GM19455 (cell line): ENCODE data around the gene HBM.
"Not testable (repeated sequence)": the region's sequence is repeated elsewhere in the genome, so short reads cannot be mapped to it uniquely, and the experiment has no call there.

Experiments
- ATAC-seq: cut with Tn5 transposase; IDR thresholded peaks from one replicate; pipeline ENCODE4 v1.9.1; 2021; ENCODE audit not compliant: unreplicated experiment

Gene HBM

DNA sequence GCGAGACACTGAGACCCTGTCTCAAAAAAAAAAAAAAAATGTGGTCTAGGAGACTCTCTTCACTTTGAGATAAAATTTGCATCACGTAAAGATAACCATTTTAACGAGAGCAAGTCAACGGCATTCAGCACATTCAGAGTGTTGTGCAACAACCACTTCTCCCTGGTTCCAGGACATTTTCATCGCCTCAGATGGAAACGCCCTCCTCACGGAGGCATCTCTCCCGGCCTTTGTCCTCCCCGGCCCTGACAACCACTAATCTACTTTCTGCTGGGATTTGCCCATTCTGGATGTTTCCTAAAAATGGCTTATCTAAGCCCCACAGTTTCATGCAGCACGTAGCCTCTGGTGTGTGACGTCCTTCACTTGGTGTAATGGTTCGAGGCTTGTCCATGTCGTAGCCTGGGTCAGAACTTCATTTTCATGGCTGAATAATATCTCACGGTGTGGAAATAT is 21.0 kb upstream of the HBM start:
- no peak for ATAC-seq

DNA sequence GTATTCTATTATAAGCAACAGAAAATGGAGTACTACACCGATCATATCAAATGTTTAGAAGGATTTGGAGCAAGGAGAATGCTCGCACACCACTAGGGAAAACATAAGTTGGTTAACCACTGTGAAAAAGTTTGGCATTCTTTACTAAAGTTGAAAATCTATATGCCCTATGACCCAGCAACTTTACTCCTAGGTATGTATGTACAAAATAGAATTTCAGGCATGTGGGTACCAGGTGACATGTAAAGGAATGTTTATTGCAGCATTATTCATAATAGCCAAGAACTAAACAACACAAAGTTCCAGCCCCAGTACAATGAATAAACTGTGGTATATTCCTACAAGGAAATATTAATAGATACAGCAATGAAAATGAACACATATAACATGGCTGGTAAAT is 19.1 kb upstream of the HBM start:
- no peak for ATAC-seq

DNA sequence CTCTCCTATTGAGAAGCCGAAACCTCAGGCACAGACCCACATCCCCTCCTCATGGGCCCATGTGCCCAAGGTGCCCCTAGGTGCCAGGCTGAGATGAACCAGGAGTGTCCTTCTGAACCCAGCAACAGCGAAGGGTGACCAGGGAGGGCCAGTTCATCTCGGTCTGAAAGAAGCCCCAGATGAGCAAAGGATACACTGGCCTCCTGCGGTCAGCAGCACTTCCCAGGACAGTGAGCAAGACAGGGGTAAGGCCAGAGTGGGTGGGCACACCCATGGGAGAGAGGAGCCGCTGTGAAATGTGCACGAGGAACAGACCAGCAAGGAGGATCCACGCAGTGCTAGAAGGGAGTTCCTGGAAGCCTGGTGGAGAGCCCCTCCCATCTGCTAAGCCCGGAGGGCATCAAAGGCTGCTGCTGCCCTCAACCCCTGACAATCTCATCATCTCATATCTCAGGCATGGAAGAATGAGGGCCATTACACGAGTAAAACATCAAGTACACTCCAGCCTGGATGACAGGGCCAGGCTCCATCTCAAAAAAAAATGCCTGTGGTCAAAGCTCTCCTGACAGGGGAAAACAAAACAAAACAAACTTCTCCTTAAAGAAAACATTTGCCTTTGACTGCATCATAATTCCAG is 16.6 kb upstream of the HBM start:
- no peak for ATAC-seq

DNA sequence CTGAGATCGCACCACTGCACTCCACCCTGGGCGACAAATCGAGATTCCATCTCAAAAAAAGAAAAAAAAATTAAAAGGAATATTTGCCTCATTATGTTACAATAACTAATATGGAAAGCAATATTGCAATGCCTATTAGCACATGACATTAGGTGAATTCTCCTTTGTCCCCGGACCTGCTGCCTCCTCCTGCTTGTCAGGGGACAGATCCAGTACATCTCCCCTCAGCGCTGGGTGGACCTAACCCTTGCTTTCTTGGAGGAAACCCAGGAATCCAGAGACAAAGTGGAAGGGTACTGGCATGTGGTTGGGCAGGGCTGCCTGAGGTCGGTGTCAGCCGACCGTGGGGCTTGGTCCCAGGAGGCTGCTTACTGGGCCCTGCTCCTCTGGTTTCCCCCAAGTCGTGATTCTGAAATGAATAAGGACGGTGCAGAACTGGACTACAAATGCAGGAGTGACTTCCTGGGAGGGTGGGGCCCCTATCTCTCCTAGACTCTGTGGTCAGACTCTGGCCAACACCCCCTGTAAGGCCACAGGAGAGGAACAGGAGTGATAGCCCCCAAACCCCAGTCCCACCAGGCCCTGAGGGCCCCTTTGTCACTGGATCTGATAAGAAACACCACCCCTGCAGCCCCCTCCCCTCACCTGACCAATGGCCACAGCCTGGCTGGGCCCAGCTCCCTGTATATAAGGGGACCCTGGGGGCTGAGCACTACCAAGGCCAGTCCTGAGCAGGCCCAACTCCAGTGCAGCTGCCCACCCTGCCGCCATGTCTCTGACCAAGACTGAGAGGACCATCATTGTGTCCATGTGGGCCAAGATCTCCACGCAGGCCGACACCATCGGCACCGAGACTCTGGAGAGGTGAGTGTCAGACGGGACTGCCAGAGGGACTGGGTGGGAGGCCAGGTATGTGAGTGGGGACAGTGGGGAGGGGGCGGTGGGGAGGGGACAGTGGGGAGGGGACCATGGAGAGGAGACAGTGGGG is 13.3 kb upstream of the HBM start, which contains the start of gene HBZ:
TSS of gene HBZ (plus strand) at position 504 of the 988 bp plus-strand sequence. CDS start at position 770, 266 bp downstream.
- no peak for ATAC-seq

DNA sequence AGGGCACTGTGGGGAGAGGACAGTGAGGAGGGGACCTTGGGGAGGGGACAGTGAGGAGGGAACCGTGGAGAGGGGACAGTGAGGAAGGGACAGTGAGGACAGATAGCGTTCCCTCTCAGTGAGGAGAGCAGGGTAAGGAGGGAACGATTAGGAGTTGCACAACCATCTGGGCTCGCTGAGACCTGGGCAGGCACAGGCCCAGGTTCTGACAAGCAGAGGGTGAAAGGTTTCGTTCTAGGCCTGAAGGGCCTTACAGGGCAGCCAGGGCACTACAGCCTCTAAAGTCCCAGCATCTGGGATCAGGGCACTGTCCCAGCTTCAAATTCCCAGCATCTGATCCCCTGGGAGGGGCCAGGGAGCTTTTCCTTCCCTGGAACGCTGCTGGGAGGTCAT is 12.7 kb upstream of the HBM start:
- not testable (repeated sequence) for ATAC-seq

DNA sequence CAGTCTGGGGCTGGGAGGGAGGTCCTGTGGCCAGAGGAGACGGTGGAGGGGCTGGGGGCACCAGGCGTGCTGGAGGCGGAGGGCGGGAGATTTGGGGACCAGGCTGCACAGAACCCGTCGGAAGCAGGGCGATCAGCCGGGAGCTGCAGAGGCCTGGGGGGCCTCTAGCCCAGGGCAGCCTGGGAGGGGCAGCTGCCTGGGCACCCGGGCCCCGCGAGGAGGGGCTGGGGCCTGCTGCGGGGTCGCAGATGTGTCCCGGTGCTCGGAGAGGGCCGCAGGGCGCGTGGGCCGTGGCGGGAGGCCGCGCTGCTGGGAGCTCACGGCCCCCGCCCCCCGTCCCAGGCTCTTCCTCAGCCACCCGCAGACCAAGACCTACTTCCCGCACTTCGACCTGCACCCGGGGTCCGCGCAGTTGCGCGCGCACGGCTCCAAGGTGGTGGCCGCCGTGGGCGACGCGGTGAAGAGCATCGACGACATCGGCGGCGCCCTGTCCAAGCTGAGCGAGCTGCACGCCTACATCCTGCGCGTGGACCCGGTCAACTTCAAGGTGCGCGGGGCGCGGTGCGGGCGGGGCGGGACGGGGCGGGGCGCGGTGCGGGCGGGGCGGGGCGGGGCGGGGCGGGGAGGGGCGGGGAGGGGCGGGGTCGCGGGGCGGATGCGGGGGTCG is 12.1 kb upstream of the HBM start:
- ATAC-seq = not testable (repeated sequence)

DNA sequence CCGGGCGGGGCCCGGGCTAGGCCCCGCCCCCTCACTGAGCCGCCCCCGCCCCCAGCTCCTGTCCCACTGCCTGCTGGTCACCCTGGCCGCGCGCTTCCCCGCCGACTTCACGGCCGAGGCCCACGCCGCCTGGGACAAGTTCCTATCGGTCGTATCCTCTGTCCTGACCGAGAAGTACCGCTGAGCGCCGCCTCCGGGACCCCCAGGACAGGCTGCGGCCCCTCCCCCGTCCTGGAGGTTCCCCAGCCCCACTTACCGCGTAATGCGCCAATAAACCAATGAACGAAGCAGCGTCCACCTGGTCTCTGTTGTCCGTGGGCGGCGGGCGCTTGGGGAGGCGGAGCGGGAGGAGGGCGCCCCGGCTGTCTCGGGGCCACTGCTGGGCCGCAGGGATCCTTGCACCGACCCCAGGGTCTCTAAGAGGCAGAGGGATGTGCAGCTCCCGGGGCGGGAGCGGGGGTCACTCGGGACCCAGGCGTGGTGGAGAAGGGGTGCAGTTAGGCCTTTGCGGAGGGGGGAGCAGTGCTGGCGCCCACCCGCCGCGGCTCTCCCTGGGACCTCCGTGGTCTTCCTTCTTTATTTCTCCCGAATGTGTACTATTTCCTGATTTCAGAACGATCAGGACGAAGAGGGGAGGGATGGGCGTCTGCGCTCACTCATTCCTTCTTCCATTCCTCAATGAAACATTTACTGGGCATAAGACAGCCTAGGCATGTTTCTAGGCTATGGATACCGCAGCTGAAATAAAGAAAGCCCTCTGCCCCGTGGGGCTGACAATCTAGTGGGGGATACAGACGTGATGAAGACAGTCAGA is 11.4 kb upstream of the HBM start:
- ATAC-seq = no peak

DNA sequence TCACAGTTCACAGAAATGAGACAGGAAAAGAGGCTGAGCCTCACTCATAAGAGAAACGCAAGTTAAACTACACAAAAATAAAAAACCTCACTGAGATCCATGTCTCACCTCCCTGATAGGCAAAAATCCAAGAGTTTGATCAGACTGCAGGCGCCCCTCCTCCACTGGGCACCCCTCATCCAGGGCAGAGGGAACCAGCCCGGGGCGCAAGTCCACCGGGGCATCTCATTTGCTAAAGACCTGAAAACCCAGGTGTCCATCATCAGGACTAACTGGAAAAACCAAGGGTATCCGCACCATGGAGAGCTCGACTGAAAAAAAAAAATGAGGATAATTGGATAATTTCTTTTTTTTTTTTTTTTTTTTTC is 10.8 kb upstream of the HBM start:
- no peak for ATAC-seq

DNA sequence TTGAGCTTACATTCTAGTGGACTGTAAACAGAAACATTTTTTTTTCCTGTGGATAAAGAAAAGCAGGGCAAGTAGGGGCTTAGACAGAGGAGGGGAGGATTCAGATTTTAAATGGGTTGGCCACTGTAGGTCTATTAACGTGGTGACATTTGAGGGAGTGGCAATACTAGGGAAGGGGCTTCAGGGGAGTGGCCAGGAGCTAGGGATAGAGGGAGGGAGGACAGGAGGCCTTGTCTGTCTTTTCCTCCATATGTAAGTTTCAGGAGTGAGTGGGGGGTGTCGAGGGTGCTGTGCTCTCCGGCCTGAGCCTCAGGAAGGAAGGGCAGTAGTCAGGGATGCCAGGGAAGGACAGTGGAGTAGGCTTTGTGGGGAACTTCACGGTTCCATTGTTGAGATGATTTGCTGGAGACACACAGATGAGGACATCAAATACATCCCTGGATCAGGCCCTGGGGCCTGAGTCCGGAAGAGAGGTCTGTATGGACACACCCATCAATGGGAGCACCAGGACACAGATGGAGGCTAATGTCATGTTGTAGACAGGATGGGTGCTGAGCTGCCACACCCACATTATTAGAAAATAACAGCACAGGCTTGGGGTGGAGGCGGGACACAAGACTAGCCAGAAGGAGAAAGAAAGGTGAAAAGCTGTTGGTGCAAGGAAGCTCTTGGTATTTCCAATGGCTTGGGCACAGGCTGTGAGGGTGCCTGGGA is 6.5 kb upstream of the HBM start:
- no peak for ATAC-seq

DNA sequence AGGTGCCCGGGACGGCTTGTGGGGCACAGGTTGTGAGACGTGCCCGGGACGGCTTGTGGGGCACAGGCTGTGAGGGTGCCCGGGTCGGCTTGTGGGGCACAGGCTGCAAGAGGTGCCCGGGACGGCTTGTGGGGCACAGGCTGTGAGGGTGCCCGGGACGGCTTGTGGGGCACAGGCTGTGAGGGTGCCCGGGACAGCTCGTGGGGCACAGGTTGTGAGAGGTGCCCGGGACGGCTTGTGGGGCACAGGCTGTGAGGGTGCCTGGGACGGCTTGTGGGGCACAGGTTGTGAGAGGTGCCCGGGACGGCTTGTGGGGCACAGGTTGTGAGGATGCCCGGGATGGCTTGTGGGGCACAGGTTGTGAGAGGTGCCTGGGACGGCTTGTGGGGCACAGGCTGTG is 5.5 kb upstream of the HBM start:
- not testable (repeated sequence) for ATAC-seq

DNA sequence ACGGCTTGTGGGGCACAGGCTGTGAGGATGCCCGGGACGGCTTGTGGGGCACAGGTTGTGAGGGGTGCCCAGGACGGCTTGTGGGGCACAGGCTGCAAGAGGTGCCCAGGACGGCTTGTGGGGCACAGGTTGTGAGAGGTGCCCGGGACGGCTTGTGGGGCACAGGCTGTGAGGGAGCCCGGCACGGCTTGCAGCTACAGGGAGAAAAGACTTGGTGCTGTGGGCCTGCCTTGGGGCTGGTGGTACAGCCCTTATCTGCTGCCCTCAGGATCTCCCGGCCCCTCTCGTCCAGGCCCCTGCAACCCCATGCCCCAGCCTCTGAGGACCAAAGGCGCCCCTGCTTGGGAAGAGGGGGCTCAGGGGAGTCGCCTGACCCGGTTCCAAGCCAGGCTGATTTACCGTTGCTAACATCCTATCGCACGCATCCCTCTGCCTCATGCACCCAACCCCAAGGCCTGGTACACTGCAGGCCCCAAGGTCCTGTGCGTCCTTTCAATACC is 5.0 kb upstream of the HBM start:
- no peak for ATAC-seq

DNA sequence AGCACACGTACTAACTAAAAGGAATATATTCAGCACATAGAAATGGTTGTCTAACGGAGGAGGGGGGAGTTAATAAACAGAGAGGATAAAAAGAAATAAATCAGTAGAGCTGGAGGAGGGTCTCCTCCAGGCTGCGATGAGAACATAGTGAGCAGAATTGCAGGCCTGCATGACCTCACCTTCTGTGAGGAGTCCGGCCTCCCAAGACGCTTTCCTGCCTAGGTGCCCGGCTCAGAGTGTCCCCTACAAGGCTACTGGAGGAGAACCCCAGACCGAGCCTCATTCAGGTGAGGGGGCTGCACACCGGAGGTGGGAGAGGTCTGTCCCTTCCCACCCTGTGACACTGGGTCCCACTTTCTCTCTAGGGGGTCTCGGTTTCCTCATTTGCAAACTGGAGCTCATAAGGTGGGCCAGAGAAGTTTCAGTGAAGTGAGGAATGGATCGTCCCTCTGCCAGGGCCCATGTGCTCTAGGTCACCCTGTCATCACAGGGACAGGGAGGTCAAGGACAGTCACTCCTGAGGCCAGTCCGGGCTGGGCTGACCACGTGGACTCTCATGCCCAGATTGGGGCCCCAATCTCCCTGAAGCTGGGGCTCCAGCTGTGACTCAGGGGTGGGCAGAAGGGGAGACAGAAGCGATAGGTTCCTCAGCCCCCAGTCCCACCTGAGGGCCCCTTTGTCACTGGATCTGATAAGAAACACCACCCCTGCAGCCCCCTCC is 3.3 kb upstream of the HBM start:
- no peak for ATAC-seq

DNA sequence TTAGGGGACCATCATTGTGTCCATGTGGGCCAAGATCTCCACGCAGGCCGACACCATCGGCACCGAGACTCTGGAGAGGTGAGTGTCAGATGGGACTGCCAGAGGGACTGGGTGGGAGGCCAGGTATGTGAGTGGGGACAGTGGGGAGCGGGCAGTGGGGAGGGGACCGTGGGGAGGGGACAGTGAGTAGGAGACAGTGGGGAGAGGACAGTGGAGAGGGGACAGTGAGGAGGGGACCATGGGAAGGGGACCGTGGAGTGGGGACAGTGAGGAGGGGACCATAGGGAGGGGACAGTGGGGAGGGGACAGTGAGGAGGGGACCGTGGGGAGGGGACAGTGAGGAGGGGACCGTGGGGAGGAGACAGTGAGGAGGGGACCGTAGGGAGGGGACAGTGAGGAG is 2.6 kb upstream of the HBM start:
- not testable (repeated sequence) for ATAC-seq

DNA sequence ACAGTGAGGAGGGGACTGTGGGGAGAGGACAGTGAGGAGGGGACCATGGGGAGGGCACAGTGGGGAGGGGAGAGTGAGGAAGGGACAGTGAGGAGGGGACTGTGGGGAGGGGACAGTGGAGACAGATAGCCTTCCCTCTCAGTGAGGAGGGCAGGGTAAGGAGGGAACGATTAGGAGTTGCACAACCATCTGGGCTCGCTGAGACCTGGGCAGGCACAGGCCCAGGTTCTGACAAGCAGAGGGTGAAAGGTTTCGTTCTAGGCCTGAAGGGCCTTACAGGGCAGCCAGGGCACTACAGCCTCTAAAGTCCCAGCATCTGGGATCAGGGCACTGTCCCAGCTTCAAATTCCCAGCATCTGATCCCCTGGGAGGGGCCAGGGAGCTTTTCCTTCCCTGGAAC is 2.1 kb upstream of the HBM start:
- not testable (repeated sequence) for ATAC-seq

DNA sequence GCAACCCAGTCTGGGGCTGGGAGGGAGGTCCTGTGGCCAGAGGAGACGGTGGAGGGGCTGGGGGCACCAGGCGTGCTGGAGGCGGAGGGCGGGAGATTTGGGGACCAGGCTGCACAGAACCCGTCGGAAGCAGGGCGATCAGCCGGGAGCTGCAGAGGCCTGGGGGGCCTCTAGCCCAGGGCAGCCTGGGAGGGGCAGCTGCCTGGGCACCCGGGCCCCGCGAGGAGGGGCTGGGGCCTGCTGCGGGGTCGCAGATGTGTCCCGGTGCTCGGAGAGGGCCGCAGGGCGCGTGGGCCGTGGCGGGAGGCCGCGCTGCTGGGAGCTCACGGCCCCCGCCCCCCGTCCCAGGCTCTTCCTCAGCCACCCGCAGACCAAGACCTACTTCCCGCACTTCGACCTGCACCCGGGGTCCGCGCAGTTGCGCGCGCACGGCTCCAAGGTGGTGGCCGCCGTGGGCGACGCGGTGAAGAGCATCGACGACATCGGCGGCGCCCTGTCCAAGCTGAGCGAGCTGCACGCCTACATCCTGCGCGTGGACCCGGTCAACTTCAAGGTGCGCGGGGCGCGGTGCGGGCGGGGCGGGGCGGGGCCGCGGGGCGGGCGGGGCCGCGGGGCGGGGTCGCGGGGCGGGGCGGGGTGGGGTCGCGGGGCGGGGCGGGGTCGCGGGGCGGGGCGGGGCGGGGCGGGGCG is 1.5 kb upstream of the HBM start:
- ATAC-seq = not testable (repeated sequence)

DNA sequence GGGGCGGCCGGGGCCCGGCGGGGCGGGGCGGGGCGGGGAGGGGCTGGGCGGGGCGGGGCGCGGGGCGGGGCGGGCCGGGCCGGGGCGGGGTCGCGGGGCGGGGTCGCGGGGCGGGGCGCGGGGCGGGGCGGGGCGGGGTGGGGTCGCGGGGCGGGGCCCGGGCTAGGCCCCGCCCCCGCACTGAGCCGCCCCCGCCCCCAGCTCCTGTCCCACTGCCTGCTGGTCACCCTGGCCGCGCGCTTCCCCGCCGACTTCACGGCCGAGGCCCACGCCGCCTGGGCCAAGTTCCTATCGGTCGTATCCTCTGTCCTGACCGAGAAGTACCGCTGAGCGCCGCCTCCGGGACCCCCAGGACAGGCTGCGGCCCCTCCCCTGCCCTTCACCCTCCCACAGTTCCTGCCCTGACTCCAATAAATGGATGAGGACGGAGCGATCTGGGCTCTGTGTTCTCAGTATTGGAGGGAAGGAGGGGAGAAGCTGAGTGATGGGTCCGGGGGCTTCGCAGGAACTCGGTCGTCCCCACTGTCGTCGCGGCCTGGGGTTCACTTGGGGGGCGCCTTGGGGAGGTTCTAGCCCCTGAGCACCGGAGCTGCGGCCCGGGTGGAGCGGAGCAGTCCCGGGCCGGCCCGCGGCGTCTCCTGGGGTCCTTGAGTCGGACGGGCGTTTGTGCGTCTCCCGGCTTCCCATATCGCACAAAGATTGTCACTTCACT is 795 bp upstream of the HBM start:
- ATAC-seq = no peak

DNA sequence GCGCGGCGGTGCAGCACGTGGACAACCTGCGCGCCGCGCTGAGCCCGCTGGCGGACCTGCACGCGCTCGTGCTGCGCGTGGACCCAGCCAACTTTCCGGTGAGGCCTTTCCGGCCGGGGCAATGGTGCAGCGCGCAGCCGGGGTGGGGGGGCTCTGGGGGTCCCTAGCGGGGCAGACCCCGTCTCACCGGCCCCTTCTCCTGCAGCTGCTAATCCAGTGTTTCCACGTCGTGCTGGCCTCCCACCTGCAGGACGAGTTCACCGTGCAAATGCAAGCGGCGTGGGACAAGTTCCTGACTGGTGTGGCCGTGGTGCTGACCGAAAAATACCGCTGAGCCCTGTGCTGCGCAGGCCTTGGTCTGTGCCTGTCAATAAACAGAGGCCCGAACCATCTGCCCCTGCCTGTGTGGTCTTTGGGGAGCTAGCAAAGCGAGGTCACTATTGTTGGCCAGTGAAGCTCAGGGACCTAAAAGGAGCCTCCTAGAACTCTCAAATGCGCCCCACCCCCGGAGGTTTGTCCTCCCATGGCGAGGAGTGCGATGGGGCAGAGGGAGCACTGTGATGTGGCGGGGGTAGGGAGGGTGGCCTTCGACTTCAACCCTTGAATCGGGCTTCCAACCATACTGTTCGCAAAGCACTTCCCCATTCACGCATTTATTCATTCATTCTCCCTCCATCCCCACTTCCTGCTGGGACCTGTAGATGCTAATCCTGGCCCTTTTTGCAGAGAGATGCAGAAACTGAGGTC is 770 bp downstream of the HBM start:
- ATAC-seq = no peak
